GM12878 (cell line): ENCODE results near the gene SESN1. TPM values are rescaled to one million over a fixed set of nuclear protein-coding genes. Genes with fewer than 3 reads are reported as not detected.

Experiments
- ATAC-seq: fragments of 200-7000 bp; cut with Tn5 transposase; 3 replicates; pipeline ENCODE4 v1.9.1; 2020; ENCODE audit warnings: mild to moderate bottlenecking, moderate library complexity
- BruUV-seq: library from RNA; stranded (reverse); fragments of 400-500 nt; replicated peaks from 2 replicates; lab custom pipeline; 2021; lab: Mats Ljungman, UMichigan
- CTCF ChIA-PET: fragments of 300-600 bp; sonication (Branson Sonifier 250); formaldehyde crosslinking; extraction: SDS; loops from one replicate; lab custom pipeline; 2021; ENCODE audit warnings: inconsistent platforms; lab: Yijun Ruan, JAX
- POLR2A ChIA-PET: fragments of 350-600 bp; formaldehyde crosslinking; extraction: SDS; loops from one replicate; lab custom pipeline; 2021; ENCODE audit warnings: inconsistent platforms; lab: Charles Lee
- RAD21 ChIA-PET: fragments of 300-600 bp; sonication (Branson Sonifier 250); formaldehyde crosslinking; loops from one replicate; lab custom pipeline; 2023; ENCODE audit warnings: antibody characterized with exemption; ENCODE audit not compliant: unreplicated experiment; lab: Charles Lee
- SMC1A ChIA-PET: fragments of 300-600 bp; sonication (Branson Sonifier 250); formaldehyde crosslinking; loops from one replicate; lab custom pipeline; 2023; ENCODE audit not compliant: unreplicated experiment, uncharacterized antibody; lab: Charles Lee
- DNase-seq: peaks from one replicate; pipeline ENCODE4 v3.0.0-alpha.2; 2011; ENCODE audit warnings: low read depth, low spot score
- FAIRE-seq: peaks from 3 replicates; lab custom pipeline; 2011; peaks lifted over from hg19 to GRCh38; lab: Jason Lieb, UNC
- H2AFZ ChIP-seq: 2 replicates; pipeline ENCODE4 v1.6.0; 2011; ENCODE audit warnings: low read depth, low read length, control low read depth; ENCODE audit not compliant: control insufficient read depth
- H3K27ac ChIP-seq: 2 replicates; pipeline ENCODE4 v1.5.1; 2011; ENCODE audit warnings: control low read depth; ENCODE audit not compliant: control insufficient read depth, insufficient read depth
- H3K27me3 ChIP-seq, 2 experiments: replicated peaks in 1 of 2; 2 replicates each; pipeline versions ENCODE4 v1.6.0 to v1.6.1; 2011; ENCODE audit warnings: low read length in 1 of 2; ENCODE audit not compliant: control insufficient read depth in 2 of 2, insufficient read depth in 2 of 2
- H3K36me3 ChIP-seq, 2 experiments: 2 replicates each; pipeline ENCODE4 v1.5.1; 2011; ENCODE audit warnings: low read length in 1 of 2; ENCODE audit not compliant: control insufficient read depth in 2 of 2, insufficient read depth in 2 of 2
- H3K4me1 ChIP-seq: 2 replicates; pipeline ENCODE4 v1.6.1; 2011; ENCODE audit warnings: mild to moderate bottlenecking, low read length, moderate library complexity, mixed read lengths; ENCODE audit not compliant: control insufficient read depth, insufficient read depth
- H3K4me2 ChIP-seq: 2 replicates; pipeline ENCODE4 v1.6.0; 2011; ENCODE audit warnings: control low read depth; ENCODE audit not compliant: control insufficient read depth, insufficient read depth
- H3K4me3 ChIP-seq: fragments of 200-600 bp; sonication (generic); 2 replicates; pipeline ENCODE4 v1.5.1; 2016
- H3K79me2 ChIP-seq: 2 replicates; pipeline ENCODE4 v1.6.0; 2011; ENCODE audit warnings: low read length; ENCODE audit not compliant: control insufficient read depth, insufficient read depth
- H3K9ac ChIP-seq: 2 replicates; pipeline ENCODE4 v1.8.0; 2011; ENCODE audit warnings: low read length, control low read depth, mixed read lengths; ENCODE audit not compliant: control insufficient read depth, insufficient read depth
- H3K9me3 ChIP-seq: replicated peaks from 3 replicates; pipeline ENCODE4 v1.5.1; 2011; ENCODE audit warnings: mild to moderate bottlenecking, low read length; ENCODE audit not compliant: control insufficient read depth, insufficient read depth
- H4K20me1 ChIP-seq: 2 replicates; pipeline ENCODE4 v1.6.0; 2011; ENCODE audit not compliant: control insufficient read depth, insufficient read depth
- BCL11A ChIP-seq: IDR thresholded peaks from 2 replicates; pipeline ENCODE4 v1.6.1; 2011; ENCODE audit warnings: low read depth, low read length
- BMI1 ChIP-seq: fragments of 450-650 bp; IDR thresholded peaks from 2 replicates; pipeline ENCODE4 v1.6.1; 2016; ENCODE audit warnings: mild to moderate bottlenecking, moderate library complexity, borderline replicate concordance
- HDAC2 ChIP-seq: fragments of 200-600 bp; sonication (generic); IDR thresholded peaks from 2 replicates; pipeline ENCODE4 v1.6.1; 2017
- PML ChIP-seq: IDR thresholded peaks from 2 replicates; pipeline ENCODE4 v1.6.1; 2012; ENCODE audit warnings: low read length, inconsistent platforms
- SMARCA5 ChIP-seq: fragments of 450-650 bp; IDR thresholded peaks from 2 replicates; pipeline ENCODE4 v1.6.1; 2017; ENCODE audit warnings: mild to moderate bottlenecking
- SUPT20H ChIP-seq: IDR thresholded peaks from 2 replicates; pipeline ENCODE4 v1.6.1; 2011; ENCODE audit warnings: low read depth, mild to moderate bottlenecking, low read length, moderate library complexity, borderline replicate concordance; ENCODE audit not compliant: control insufficient read depth
- SUZ12 ChIP-seq: fragments of 200-600 bp; sonication (generic); IDR thresholded peaks from one replicate; pipeline ENCODE4 v1.6.1; 2018; ENCODE audit warnings: antibody characterized with exemption, mild to moderate bottlenecking; ENCODE audit not compliant: unreplicated experiment
- TCF12 ChIP-seq: IDR thresholded peaks from 2 replicates; pipeline ENCODE4 v1.6.1; 2011; ENCODE audit warnings: low read depth, mild to moderate bottlenecking, low read length
- WGBS: methylation state at CpG from one replicate; pipeline ENCODE4 v1.1.6; 2016; ENCODE audit warnings: low lambda C conversion rate; ENCODE audit not compliant: insufficient replicate concordance, insufficient coverage; ENCODE audit errors: missing lambda C conversion rate; 5-methylcytosine and 5-hydroxymethylcytosine counted together
- in situ Hi-C: fragments of 300-500 bp; cut with MboI; formaldehyde crosslinking; loops from 9 replicates; pipeline ENCODE4 v1.14.3; 2018; ENCODE audit warnings: mixed read lengths
- intact Hi-C: fragments of 100-400 bp; cut with micrococcal nuclease; formaldehyde crosslinking; loops from one replicate; pipeline ENCODE4 v1.14.2; 2022; ENCODE audit not compliant: unreplicated experiment
- polyA plus RNA-seq, 11 experiments: library from polyadenylated mRNA; depleted of rRNA in 4 of 11; unstranded in 6 of 11; stranded (reverse) in 5 of 11; fragments of >200 nt; fragmentation: Nextera tagmentation in 4 of 11; fragmentation: Illumina TruSeq in 1 of 11; extraction: Ambion mirVana in 4 of 11; extraction: Trizol in 1 of 11; gene quantifications; 1 replicate in 1 of 11; 2 replicates in 10 of 11; pipeline versions ENCODE4 v1.2.1 to v1.2.3, GENCODE V29; 2011 to 2016; ENCODE audit warnings: inconsistent platforms in 2 of 11, missing spikeins in 2 of 11, low read depth in 1 of 11
- total RNA-seq, 4 experiments: library from RNA; depleted of rRNA in 3 of 4; stranded (reverse); fragments of >200 nt in 3 of 4; fragmentation: Illumina TruSeq in 1 of 4; extraction: Trizol in 1 of 4; gene quantifications; 2 replicates each; pipeline versions ENCODE4 v1.2.1 to v1.2.3, GENCODE V29; 2013 to 2021
- TF ChIP-seq, protein P1 (sequence below): fragments of 450-650 bp; IDR thresholded peaks from 2 replicates; pipeline ENCODE4 v1.6.1; 2017; ENCODE audit warnings: antibody characterized with exemption, mild to moderate bottlenecking, moderate library complexity
- TF ChIP-seq, protein P2 (sequence below): IDR thresholded peaks from 2 replicates; pipeline ENCODE4 v1.6.1; 2011; ENCODE audit warnings: borderline replicate concordance, low read depth, mild to moderate bottlenecking, moderate library complexity, mixed read lengths, low read length; ENCODE audit not compliant: insufficient read depth; ENCODE audit errors: extremely low read length
- TF ChIP-seq, protein P3 (sequence below): fragments of 450-650 bp; formaldehyde crosslinking; IDR thresholded peaks from 2 replicates; pipeline ENCODE4 v1.5.0; 2022; ENCODE audit warnings: mild to moderate bottlenecking, missing genetic modification characterization
- TF ChIP-seq, protein P4 (sequence below): fragments of 450-650 bp; formaldehyde crosslinking; IDR thresholded peaks from 2 replicates; pipeline ENCODE4 v1.4.0; 2022; ENCODE audit warnings: mild to moderate bottlenecking, moderate library complexity

SESN1 gene
- total and polyA plus RNA-seq, 10 of the 15 experiments (the other 5 are each of a cell fraction or from before 2014, with no cell fraction given) = 1.3 to 13.0 (median 3.3) TPM

DNA sequence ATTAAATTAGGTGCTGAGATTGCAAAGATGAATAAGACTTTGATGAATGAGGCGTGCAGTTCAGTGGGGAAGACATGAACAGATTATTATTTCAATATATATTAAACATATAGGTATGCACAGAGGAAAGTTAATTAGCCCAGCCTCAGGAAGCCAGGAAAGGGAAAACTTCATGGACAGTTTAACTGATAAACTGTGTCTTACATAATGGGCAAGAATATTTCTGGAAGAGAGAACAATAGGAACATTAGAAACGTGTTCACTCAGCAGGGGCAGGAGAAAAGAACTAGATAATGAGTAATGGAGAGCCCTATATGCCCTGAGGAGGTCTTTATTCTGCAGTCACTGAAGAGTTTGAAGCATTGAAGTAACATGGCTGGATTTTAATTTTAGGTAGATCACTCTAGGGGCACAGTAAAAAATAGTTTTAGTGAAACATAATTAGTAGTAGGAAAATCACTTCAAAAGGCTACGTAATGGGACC lies 24.3 kb upstream of the SESN1 start (continued):
- TF ChIP-seq, protein P1, sequence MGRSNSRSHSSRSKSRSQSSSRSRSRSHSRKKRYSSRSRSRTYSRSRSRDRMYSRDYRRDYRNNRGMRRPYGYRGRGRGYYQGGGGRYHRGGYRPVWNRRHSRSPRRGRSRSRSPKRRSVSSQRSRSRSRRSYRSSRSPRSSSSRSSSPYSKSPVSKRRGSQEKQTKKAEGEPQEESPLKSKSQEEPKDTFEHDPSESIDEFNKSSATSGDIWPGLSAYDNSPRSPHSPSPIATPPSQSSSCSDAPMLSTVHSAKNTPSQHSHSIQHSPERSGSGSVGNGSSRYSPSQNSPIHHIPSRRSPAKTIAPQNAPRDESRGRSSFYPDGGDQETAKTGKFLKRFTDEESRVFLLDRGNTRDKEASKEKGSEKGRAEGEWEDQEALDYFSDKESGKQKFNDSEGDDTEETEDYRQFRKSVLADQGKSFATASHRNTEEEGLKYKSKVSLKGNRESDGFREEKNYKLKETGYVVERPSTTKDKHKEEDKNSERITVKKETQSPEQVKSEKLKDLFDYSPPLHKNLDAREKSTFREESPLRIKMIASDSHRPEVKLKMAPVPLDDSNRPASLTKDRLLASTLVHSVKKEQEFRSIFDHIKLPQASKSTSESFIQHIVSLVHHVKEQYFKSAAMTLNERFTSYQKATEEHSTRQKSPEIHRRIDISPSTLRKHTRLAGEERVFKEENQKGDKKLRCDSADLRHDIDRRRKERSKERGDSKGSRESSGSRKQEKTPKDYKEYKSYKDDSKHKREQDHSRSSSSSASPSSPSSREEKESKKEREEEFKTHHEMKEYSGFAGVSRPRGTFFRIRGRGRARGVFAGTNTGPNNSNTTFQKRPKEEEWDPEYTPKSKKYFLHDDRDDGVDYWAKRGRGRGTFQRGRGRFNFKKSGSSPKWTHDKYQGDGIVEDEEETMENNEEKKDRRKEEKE = no peak
- TF ChIP-seq SUPT20H = no peak
- TF ChIP-seq BCL11A = no peak
- TF ChIP-seq SMARCA5 = no peak
- TF ChIP-seq, protein P2, sequence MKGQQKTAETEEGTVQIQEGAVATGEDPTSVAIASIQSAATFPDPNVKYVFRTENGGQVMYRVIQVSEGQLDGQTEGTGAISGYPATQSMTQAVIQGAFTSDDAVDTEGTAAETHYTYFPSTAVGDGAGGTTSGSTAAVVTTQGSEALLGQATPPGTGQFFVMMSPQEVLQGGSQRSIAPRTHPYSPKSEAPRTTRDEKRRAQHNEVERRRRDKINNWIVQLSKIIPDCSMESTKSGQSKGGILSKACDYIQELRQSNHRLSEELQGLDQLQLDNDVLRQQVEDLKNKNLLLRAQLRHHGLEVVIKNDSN = no peak
- no peak for TF ChIP-seq SUZ12
- no peak for TF ChIP-seq HDAC2
- TF ChIP-seq BMI1 = no peak

DNA sequence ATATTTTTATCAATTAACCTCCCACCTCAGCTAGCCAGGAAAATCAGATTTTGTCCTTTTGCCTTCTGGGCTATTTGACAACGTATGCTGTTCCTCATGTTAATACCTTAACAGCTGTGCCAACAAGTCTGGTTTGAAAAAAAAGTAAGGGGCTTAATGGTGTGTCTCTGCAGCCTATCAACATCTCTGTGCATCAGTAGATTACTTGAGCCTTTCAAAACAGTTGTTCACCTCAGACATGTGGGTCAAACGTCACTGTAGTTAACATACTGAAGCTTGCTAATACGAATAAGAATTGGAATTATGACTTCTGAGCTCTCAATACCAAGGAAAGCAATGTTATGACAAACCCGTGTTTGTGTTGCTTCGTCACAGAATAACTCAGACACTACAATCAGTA lies 23.7 kb upstream of the SESN1 start:
- in situ Hi-C loops = no loop called here
- CTCF ChIA-PET = interaction anchor here (0.6 to 0.9 kb wide), 3 partner anchors 22 to 48 kb away, joined by 3 read pairs; no protein-coding TSS in a partner anchor
- TF ChIP-seq PML (no peak), TCF12 (no peak)
- TF ChIP-seq, protein P3, sequence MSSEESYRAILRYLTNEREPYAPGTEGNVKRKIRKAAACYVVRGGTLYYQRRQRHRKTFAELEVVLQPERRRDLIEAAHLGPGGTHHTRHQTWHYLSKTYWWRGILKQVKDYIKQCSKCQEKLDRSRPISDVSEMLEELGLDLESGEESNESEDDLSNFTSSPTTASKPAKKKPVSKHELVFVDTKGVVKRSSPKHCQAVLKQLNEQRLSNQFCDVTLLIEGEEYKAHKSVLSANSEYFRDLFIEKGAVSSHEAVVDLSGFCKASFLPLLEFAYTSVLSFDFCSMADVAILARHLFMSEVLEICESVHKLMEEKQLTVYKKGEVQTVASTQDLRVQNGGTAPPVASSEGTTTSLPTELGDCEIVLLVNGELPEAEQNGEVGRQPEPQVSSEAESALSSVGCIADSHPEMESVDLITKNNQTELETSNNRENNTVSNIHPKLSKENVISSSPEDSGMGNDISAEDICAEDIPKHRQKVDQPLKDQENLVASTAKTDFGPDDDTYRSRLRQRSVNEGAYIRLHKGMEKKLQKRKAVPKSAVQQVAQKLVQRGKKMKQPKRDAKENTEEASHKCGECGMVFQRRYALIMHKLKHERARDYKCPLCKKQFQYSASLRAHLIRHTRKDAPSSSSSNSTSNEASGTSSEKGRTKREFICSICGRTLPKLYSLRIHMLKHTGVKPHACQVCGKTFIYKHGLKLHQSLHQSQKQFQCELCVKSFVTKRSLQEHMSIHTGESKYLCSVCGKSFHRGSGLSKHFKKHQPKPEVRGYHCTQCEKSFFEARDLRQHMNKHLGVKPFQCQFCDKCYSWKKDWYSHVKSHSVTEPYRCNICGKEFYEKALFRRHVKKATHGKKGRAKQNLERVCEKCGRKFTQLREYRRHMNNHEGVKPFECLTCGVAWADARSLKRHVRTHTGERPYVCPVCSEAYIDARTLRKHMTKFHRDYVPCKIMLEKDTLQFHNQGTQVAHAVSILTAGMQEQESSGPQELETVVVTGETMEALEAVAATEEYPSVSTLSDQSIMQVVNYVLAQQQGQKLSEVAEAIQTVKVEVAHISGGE (CRISPR knock-in tag) = no peak
- TF ChIP-seq, protein P4, sequence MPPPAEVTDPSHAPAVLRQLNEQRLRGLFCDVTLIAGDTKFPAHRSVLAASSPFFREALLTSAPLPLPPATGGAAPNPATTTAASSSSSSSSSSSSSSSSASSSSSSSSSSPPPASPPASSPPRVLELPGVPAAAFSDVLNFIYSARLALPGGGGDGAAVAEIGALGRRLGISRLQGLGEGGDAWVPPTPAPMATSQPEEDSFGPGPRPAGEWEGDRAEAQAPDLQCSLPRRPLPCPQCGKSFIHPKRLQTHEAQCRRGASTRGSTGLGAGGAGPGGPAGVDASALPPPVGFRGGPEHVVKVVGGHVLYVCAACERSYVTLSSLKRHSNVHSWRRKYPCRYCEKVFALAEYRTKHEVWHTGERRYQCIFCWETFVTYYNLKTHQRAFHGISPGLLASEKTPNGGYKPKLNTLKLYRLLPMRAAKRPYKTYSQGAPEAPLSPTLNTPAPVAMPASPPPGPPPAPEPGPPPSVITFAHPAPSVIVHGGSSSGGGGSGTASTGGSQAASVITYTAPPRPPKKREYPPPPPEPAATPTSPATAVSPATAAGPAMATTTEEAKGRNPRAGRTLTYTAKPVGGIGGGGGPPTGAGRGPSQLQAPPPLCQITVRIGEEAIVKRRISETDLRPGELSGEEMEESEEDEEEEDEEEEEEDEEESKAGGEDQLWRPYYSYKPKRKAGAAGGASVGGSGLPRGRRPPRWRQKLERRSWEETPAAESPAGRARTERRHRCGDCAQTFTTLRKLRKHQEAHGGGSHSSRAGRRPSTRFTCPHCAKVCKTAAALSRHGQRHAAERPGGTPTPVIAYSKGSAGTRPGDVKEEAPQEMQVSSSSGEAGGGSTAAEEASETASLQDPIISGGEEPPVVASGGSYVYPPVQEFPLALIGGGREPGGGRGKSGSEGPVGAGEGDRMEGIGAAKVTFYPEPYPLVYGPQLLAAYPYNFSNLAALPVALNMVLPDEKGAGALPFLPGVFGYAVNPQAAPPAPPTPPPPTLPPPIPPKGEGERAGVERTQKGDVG (CRISPR knock-in tag) = no peak

More for the DNA sequence above, 23.7 kb upstream of the SESN1 start:
- Histone ChIP-seq H3K4me3 (no peak overlapping the region), H2AFZ (no peak overlapping the region), H4K20me1 (no peaks in the 10 kb centered on the region), H3K79me2 (no peaks in the 10 kb centered on the region), H3K9me3 (no peaks in the 10 kb centered on the region), H3K4me1 (peaks cover 13% of the 10 kb centered on the region), H3K27ac (no peak overlapping the region), H3K9ac (no peak overlapping the region), H3K4me2 (no peak overlapping the region), H3K27me3 (no peaks in the 10 kb centered on the region), H3K36me3 (no peaks in the 10 kb centered on the region)
- ChIA-PET SMC1A (interaction anchor here (1.1 to 3.8 kb wide), 4 partner anchors 12 to 261 kb away, joined by 4 to 24 read pairs (median 12); partner anchors contain the start of genes CEP57L1 and SESN1), RAD21 (interaction anchor here (1.2 kb wide), 1 partner anchor 264 kb away, joined by 3 read pairs; the partner anchor contains the start of gene CD164), POLR2A (interaction anchor here (0.9 to 2.4 kb wide), 4 partner anchors 16 to 24 kb away, joined by 4 to 10 read pairs (median 6); partner anchors contain the start of genes CEP57L1 and SESN1)
- BruUV-seq = no TSS peak
- intact Hi-C loops = no loop called here
- ATAC-seq (no peak), FAIRE-seq (no peak), DNase-seq (no peak)
- WGBS = 84% methylated on average over 5 of the region's 5 CpGs
